ENCODE measurements around the gene C1orf232.

- no peak for TF ChIP-seq POLR2AphosphoS5 (IDR thresholded peaks at IDR 0.05; ENCODE audit: low read depth, low read length)
- no peak for TF ChIP-seq POLR2A (IDR thresholded peaks at IDR 0.05; ENCODE audit: control extremely low read depth in 1 of 2, low read depth in 2 of 2, low read length in 2 of 2)
- TF ChIP-seq CTCF (IDR thresholded peaks at IDR 0.05; ENCODE audit: control extremely low read depth in 1 of 3, insufficient read depth in 1 of 3, low read depth in 1 of 3, low read length in 3 of 3) = no peak
- no peak for TF ChIP-seq CEBPB (IDR thresholded peaks at IDR 0.05; ENCODE audit: low read depth, low read length)
- TF ChIP-seq EZH2 (IDR thresholded peaks at IDR 0.05; ENCODE audit: low read depth, low read length, severe bottlenecking) = no peak
- no peak for TF ChIP-seq CREB1 (IDR thresholded peaks at IDR 0.05)
- TF ChIP-seq SP1 (IDR thresholded peaks at IDR 0.05; ENCODE audit: low read depth, low read length) = no peak
- no peak for TF ChIP-seq CBX8 (IDR thresholded peaks at IDR 0.05; ENCODE audit: borderline replicate concordance, low read depth, low read length)
- no peak for TF ChIP-seq SP4 (IDR thresholded peaks at IDR 0.05; ENCODE audit: low read length)
Observed at GRCh38 chr1:26145960-26146294, 22.8 kb downstream of the C1orf232 start.

All from H1 (cell line).